Activated gamma-delta T cell treated with Interleukin-2 at 50 U/mL for 16 hours (primary cell): ENCODE measurements around the gene EID3.
"Not testable (repeated sequence)": the region's sequence is repeated elsewhere in the genome, so short reads cannot be mapped to it uniquely, and the experiment has no call there.

ENCODE experiments used
- DNase-seq: peaks from one replicate; pipeline ENCODE4 v3.0.0-alpha.2; 2020

EID3 gene

DNA sequence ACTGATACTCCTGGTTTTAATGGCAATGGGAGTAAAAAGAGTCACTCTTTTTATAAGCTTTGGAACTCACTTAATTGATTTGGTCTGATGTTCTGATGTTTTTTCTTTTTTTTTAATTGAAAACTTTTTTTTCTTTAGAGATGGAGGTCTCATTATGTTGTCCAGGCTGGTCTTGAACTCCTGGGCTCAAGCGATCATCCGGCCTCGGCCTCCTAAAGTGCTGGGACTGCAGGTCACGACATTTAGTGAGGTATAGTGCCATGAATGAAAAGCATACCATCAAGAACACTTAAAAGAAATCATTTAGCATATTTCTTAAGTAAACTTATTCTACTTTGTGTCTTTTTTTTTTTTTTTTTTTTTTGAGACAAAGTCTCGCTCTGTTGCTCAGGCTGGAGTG is 12.7 kb upstream of the EID3 start:
- DNase-seq: no peak

DNA sequence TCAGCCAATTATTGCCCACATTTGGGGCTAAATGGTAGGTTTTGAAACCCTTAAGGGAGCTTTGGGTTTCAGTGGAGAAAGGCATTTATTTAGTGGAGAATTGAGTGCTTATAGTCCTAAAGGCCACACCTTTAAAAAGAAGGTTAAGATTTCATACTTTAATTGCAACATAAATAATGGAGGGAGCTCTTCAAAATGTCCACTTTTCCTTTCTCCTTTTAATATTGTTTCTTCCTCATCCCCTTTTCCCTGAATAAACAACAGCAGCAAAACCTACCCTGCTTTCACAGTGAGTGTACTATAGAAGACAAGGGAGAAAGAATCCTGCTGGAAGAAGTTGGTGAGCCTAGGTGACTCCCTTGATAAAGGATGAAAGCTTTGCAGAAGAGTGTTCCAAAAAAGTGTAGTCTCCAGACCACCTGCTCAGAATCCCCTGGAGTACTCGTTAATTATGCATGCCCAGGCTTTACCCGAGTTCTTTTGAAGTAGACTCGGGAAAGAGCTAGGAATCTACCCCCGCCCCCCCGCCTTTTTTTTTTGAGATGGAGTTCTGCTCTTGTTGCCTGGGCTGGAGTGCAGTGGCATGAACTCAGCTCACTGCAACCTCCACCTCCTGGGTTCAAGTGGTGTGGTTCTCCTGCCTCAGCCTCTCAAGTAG is 11.5 kb upstream of the EID3 start:
- no peak for DNase-seq

GRCh38 chr12:104292872-104293794 is 10.4 kb upstream of the EID3 start:
- DNase-seq: no peak

GRCh38 chr12:104294158-104294859 is 9.2 kb upstream of the EID3 start:
- DNase-seq: not testable (repeated sequence)

DNA sequence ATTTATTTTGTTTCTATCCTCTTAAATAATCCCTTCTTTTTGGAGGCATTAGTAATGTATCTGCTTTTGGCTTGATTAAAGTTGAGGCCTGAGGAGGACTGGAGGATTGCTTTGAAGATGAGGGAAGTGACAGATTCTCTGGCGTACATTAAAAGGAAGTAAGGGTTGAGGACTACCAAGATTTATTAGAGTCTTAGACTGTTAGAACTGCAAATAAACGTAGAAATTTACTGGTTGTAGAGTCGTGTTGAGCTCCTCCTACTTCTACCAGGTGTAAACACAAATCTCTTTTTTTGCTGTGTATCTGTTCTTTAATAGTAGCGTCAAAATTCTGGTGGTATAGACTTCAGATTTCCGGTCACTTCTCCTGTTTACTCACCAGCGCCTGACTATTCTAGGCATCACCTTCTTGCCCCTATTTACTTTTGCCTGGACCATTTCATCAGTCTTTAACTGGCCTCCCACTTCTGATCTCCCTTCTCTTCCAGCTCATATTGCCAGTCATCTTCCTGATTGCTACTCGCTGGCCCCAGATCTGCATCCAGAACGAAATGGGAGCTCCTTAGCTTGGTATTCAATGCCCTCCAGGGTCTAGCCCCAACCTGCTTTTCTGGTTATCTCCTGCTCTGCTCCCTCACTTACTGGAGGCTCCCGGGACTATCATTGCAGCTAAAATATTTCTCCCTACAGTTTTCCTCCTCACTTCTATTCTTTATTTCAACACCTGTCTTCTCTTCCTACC is 8.4 kb upstream of the EID3 start:
- DNase-seq: no peak

GRCh38 chr12:104295954-104296353 is 7.6 kb upstream of the EID3 start:
- no peak for DNase-seq

DNA sequence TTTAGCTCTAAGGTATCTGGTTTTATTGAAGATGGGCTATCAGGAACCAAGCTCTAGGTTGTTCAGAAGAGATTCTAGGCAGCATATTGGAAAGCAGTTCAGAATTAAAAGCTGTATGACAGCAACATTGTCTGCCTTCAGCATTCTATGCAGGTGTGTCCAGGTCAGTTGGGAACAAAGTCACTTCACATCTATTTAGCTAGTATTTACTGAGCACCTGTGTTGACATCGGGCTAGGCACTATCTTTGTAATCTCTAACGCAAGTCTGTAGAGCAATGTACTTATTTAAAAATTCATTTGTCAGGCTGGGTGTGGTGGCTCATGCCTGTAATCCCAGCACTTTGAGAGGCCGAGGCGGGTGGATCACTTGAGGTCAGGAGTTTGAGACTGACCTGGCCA is 6.8 kb upstream of the EID3 start:
- no peak for DNase-seq

DNA sequence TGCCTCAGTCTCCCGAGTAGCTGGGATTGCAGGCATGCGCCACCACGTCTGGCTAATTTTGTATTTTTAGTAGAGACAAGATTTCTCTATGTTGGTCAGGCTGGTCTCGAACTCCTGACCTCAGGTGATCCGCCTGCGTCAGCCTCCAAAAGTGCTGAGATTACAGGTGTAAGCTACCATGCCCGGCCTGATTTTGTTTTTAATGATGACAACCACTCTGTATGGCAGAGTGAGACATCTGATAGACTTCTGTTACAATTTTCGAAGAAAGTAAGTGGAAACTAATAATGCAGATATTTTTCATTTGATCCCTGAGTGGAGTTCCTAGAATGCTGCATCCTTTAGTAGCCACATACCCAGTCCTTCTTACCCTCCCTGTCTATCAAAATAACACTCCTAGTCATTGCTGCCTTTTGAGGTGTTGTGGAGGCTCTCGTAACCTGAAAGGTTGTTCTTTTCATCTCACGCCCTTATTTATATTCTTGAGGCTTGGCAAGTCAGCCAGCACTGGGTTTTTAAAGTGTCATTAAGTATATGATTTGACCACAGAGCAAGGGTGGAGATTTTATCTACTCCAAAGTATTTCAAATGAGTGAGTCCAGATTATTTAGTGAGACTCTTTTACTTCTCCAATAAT is 5.9 kb upstream of the EID3 start:
- no peak for DNase-seq

DNA sequence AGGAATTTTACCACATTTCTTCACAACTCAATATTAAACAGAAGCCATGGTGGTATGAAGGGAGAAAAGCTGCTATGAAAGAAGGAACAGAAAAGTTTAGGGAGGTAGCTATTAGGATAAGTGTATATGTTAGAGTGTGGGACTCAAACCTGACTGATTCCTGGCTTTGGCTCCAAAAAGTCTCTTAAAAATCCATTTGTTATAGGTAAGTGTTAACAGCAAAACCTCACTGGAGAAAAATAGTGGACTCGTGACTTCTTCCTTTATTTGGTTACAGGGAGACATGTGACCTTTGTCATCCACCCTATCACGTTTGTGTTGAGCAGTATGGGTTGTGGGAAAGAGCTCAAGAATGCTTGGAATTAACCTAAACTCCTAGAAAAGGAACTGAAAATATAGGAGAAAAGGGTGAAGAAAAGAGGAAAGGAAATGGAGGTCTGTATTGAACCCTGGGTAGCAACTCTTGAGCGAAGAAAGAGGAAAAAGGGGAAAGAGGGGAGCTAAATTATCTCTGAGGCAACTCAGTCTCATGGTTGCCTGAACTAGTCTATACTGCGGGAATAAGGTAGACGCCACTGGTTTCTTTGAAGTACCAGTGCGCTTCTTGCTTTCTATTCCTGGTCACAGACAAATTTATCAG is 3.6 kb upstream of the EID3 start:
- no peak for DNase-seq

GRCh38 chr12:104304261-104305009 is 896 bp downstream of the EID3 start:
- DNase-seq: no peak

GRCh38 chr12:104305349-104305748 is 1.8 kb downstream of the EID3 start:
- DNase-seq: no peak

DNA sequence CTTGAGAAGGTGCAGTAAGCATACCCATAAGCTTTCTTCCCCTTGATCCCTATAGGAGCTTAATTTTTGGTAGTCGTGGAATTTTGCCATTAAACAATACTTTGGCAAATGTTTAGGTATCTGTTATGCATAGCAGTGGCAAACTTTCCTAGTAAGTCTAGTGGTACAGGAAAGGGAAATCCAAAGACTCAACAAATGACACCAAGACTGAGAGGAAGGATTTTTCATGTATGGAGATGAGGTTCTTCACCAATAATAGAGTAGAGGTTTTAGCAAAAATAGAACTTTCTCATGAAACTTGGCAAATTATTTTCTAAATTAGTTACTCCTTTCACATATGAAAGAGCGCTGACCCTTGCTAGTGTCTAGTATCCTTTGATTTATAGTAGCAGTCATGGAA is 2.8 kb downstream of the EID3 start:
- DNase-seq: no peak

DNA sequence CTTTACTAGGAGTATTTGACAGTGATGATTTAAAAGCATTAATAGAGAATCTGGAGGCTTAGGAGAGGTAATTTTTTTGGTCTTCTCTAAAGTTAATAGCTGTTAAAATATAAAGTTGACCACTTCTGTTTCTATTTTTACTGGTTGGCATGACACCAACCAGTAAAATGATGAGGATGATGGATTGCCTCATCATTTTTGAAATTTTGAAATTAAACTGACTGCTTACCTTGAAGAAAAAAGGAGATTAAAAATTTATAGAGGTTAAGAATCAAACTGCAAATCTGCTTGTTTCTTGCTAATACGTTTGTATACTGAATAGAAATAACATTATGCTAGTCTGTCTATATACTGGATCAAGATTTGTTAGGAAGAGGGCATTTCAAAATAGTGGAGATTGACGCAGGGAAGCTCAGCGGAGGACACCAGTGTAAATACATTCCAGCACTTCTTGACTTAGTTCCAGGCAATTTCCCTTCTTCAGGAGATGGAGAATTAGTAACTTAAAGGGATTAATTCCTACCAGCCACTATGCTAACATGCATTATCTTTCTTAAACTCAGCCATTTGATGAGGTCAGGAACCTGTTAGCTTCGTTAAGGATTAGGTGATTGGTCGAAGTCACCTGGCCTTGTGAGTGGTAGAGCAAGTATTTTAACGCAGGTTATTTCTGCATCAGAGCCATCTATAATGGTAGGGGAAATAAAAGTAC is 3.6 kb downstream of the EID3 start:
- DNase-seq: no peak

GRCh38 chr12:104307655-104308000 is 4.1 kb downstream of the EID3 start:
- no peak for DNase-seq

GRCh38 chr12:104309446-104309993 is 6.0 kb downstream of the EID3 start:
- no peak for DNase-seq

GRCh38 chr12:104310751-104311633 is 7.5 kb downstream of the EID3 start:
- no peak for DNase-seq

DNA sequence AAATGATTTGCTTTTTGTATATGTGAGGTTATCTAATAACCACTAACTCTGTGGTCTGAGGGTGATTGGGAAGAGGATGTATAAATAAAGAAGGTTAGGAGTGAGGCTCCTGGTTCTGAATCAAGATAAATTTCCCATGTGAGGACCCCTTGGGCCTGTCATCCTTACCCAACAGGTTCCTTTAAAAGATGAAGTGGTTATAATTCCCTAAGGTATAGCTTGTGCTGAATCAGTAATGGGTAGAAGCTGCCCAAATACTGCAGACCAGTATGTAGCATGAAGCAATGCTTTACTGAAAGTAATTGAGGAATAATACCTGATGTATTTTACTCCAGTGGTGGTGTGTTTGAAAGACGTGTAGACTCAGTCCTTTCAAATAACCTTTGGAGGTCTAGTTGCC is 8.7 kb downstream of the EID3 start:
- no peak for DNase-seq

DNA sequence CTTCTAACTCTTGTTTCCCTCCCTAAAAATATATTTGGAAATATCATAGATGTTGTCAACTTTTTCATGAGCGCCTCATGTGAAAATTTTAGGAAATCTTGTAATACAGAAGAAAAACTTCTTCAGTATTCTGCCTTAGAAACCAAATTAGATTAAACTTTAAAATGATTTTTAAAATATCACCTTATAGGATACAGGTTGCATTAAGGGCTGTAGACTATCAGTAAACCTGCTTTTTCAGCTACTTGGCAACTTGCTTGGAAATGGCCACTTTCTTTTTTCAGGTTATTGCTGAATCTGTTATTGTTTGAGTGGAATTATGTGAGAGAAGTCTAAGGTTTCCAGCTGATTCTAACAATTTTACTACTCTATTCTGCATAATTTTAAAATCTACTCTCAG is 9.1 kb downstream of the EID3 start:
- no peak for DNase-seq

- DNase-seq: no peak
Measured at GRCh38 chr12:104313568-104314241, 10.2 kb downstream of the EID3 start.
